Esophagus muscularis mucosa (tissue), 3 donors: ENCODE data around the gene GAB1.

Experiments used
- CTCF ChIP-seq, 3 experiments: fragments of 200-600 bp in 2 of 3; fragments of 450-650 bp in 1 of 3; sonication (generic) in 2 of 3; IDR thresholded peaks; one replicate each; pipeline ENCODE4 v1.5.1; 2017 to 2019; ENCODE audit warnings: antibody characterized with exemption in 3 of 3, mild to moderate bottlenecking in 2 of 3, moderate library complexity in 1 of 3
- POLR2A ChIP-seq: fragments of 450-650 bp; IDR thresholded peaks from one replicate; pipeline ENCODE4 v1.6.1; 2017; ENCODE audit warnings: antibody characterized with exemption, moderate library complexity, mild to moderate bottlenecking, low read depth

GRCh38 chr4:143386812-143387211 is 50.1 kb downstream of the GAB1 start:
- TF ChIP-seq POLR2A = no peak
- TF ChIP-seq CTCF (IDR thresholded peaks at IDR 0.05) = no peak
